Measurements from ENCODE around the gene TBCD.

Gene TBCD

DNA sequence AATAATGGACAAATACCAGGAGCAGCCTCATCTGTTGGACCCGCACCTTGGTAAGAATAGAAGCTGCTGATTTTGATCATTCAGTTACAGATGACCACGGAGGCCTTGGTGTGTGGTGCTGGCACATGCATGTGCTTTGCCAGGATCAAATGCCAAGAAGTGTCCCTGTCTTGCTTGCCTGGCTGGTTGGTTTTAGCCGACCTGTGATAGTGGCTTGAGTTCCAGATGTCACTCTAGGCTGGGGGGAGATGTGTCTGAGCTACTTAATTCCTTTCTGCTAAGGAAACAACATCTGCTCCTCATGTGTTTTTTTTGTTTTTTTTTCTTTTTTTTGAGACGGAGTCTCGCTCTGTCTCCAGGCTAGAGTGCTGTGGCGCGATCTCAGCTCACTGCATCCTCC lies 4.3 kb downstream of the TBCD start:
- Histone ChIP-seq H3K36me3 (ENCODE audit: low read length) (peaks cover 4% of the 10 kb centered on the region; the same call in 1 of the 2 replicates), H3K4me2 (ENCODE audit: low read depth, low read length, poor library complexity, severe bottlenecking) (no peak overlapping the region), H3K9me2 (replicated peaks; ENCODE audit: insufficient read depth, low read length) (no peaks in the 10 kb centered on the region), H3K27ac (ENCODE audit: low read depth, low read length) (no peak overlapping the region), H2AFZ (ENCODE audit: low read depth, low read length, severe bottlenecking) (no peak overlapping the region), H3K9me3 (ENCODE audit: insufficient read depth, low read length) (no peaks in the 10 kb centered on the region), H3K79me2 (ENCODE audit: insufficient read depth, low read length) (peaks cover 48% of the 10 kb centered on the region), H4K20me1 (ENCODE audit: low read depth, low read length) (no peaks in the 10 kb centered on the region), H3K9ac (ENCODE audit: low read length) (no peak overlapping the region), H3K4me3 (ENCODE audit: insufficient read depth, low read length, poor library complexity, severe bottlenecking) (no peak overlapping the region), H3F3A (ENCODE audit: insufficient read depth) (no peaks in the 10 kb centered on the region), H3K27me3 (ENCODE audit: low read length) (no peaks in the 10 kb centered on the region)
- TF ChIP-seq CTCF (IDR thresholded peaks at IDR 0.05; ENCODE audit: insufficient read depth, low read length, poor library complexity, severe bottlenecking) (no peak), EZH2phosphoT487 (conservative IDR thresholded peaks at IDR 0.05; ENCODE audit: low read length) (no peak)

- no peak overlapping the region for H3K4me2 ChIP-seq (ENCODE audit: low read depth, low read length, poor library complexity, severe bottlenecking)
- no peak overlapping the region for H3K4me3 ChIP-seq (ENCODE audit: insufficient read depth, low read length, poor library complexity, severe bottlenecking)
- no peaks in the 10 kb centered on the region for H4K20me1 ChIP-seq (ENCODE audit: low read depth, low read length)
- no peaks in the 10 kb centered on the region for H3F3A ChIP-seq (ENCODE audit: insufficient read depth)
- H3K36me3 ChIP-seq (ENCODE audit: low read length): peaks cover 13% of the 10 kb centered on the region; the same call in 1 of the 2 replicates
- no peak for TF ChIP-seq CTCF (IDR thresholded peaks at IDR 0.05; ENCODE audit: insufficient read depth, low read length, poor library complexity, severe bottlenecking)
- no peak for TF ChIP-seq EZH2phosphoT487 (conservative IDR thresholded peaks at IDR 0.05; ENCODE audit: low read length)
- no peak overlapping the region for H2AFZ ChIP-seq (ENCODE audit: low read depth, low read length, severe bottlenecking)
- no peaks in the 10 kb centered on the region for H3K9me2 ChIP-seq (replicated peaks; ENCODE audit: insufficient read depth, low read length)
- H3K27ac ChIP-seq (ENCODE audit: low read depth, low read length): no peak overlapping the region
- no peaks in the 10 kb centered on the region for H3K27me3 ChIP-seq (ENCODE audit: low read length)
- no peak overlapping the region for H3K9ac ChIP-seq (ENCODE audit: low read length)
- H3K79me2 ChIP-seq (ENCODE audit: insufficient read depth, low read length): peaks cover 12% of the 10 kb centered on the region; the same call in 1 of the 2 replicates
- no peaks in the 10 kb centered on the region for H3K9me3 ChIP-seq (ENCODE audit: insufficient read depth, low read length)
These were observed 13.5 kb downstream of the TBCD start for GRCh38 chr17:82765371-82765770.

DNA sequence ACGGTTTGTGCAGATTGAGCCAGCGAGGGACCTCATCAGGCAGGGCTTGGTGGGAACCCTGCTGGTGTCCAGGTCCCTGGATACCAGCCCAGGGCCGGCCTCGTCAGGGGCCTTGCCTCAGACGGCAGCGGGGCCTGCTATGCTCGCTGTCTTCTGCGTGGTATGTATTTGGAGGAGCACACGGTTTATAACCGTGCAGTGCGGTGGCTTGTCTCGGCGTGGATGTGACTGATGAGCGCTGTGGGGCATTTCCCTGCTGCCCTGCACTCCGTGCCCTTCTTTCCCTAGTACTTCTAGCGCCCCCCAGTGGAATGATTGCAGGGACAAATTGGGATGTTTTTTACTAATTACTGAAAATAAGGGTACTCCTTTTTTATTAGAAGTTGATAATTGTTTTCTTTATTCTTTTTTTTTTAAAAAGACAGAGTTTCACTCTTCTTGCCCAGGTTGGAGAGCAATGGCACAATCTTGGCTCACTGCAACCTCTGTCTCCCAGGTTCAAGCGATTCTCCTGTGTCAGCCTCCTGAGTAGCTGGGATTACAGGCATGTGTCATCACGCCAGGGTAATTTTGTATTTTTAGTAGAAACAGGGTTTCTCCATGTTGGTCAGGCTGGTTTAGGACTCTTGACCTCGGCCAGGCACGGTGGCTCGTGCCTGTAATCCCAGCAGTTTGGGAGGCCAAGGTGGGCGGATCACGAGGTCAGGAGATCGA lies 15.3 kb downstream of the TBCD start:
- H3K79me2 ChIP-seq (ENCODE audit: insufficient read depth, low read length): no peaks in the 10 kb centered on the region
- no peaks in the 10 kb centered on the region for H4K20me1 ChIP-seq (ENCODE audit: low read depth, low read length)
- no peak overlapping the region for H2AFZ ChIP-seq (ENCODE audit: low read depth, low read length, severe bottlenecking)
- no peaks in the 10 kb centered on the region for H3F3A ChIP-seq (ENCODE audit: insufficient read depth)
- no peaks in the 10 kb centered on the region for H3K9me3 ChIP-seq (ENCODE audit: insufficient read depth, low read length)
- H3K4me3 ChIP-seq (ENCODE audit: insufficient read depth, low read length, poor library complexity, severe bottlenecking): no peak overlapping the region
- H3K9ac ChIP-seq (ENCODE audit: low read length): no peak overlapping the region
- peaks cover 12% of the 10 kb centered on the region; the same call in 1 of the 2 replicates for H3K36me3 ChIP-seq (ENCODE audit: low read length)
- no peak overlapping the region for H3K27ac ChIP-seq (ENCODE audit: low read depth, low read length)
- TF ChIP-seq CTCF (IDR thresholded peaks at IDR 0.05; ENCODE audit: insufficient read depth, low read length, poor library complexity, severe bottlenecking) (peak; percentile 72), EZH2phosphoT487 (conservative IDR thresholded peaks at IDR 0.05; ENCODE audit: low read length) (no peak)
- H3K27me3 ChIP-seq (ENCODE audit: low read length): no peaks in the 10 kb centered on the region
- H3K9me2 ChIP-seq (replicated peaks; ENCODE audit: insufficient read depth, low read length): no peaks in the 10 kb centered on the region
- no peak overlapping the region for H3K4me2 ChIP-seq (ENCODE audit: low read depth, low read length, poor library complexity, severe bottlenecking)
